BLaER1 (cell line): ENCODE results near the gene SLX4IP.

ENCODE experiments used
- H3K27ac ChIP-seq: shearing (Covaris generic); formaldehyde crosslinking; 2 replicates; pipeline ENCODE4 v1.8.1; 2022
- H3K27me3 ChIP-seq: shearing (Covaris generic); formaldehyde crosslinking; 2 replicates; pipeline ENCODE4 v1.8.1; 2022
- H3K36me3 ChIP-seq: shearing (Covaris generic); formaldehyde crosslinking; 2 replicates; pipeline ENCODE4 v1.8.1; 2022
- H3K4me1 ChIP-seq: shearing (Covaris generic); formaldehyde crosslinking; 2 replicates; pipeline ENCODE4 v1.8.1; 2022
- H3K4me2 ChIP-seq: shearing (Covaris generic); formaldehyde crosslinking; 2 replicates; pipeline ENCODE4 v1.8.1; 2022
- H3K4me3 ChIP-seq: shearing (Covaris generic); formaldehyde crosslinking; 2 replicates; pipeline ENCODE4 v1.8.1; 2022
- H3K9ac ChIP-seq: shearing (Covaris generic); formaldehyde crosslinking; 2 replicates; pipeline ENCODE4 v1.8.1; 2022
- H3K9me3 ChIP-seq: shearing (Covaris generic); formaldehyde crosslinking; 2 replicates; pipeline ENCODE4 v1.8.1; 2022
- H4K20me1 ChIP-seq: shearing (Covaris generic); formaldehyde crosslinking; 2 replicates; pipeline ENCODE4 v1.8.1; 2022
- Cebpa-rat ChIP-seq: shearing (Covaris generic); IDR thresholded peaks from 2 replicates; pipeline ENCODE4 v1.8.1; 2022

Gene SLX4IP

DNA sequence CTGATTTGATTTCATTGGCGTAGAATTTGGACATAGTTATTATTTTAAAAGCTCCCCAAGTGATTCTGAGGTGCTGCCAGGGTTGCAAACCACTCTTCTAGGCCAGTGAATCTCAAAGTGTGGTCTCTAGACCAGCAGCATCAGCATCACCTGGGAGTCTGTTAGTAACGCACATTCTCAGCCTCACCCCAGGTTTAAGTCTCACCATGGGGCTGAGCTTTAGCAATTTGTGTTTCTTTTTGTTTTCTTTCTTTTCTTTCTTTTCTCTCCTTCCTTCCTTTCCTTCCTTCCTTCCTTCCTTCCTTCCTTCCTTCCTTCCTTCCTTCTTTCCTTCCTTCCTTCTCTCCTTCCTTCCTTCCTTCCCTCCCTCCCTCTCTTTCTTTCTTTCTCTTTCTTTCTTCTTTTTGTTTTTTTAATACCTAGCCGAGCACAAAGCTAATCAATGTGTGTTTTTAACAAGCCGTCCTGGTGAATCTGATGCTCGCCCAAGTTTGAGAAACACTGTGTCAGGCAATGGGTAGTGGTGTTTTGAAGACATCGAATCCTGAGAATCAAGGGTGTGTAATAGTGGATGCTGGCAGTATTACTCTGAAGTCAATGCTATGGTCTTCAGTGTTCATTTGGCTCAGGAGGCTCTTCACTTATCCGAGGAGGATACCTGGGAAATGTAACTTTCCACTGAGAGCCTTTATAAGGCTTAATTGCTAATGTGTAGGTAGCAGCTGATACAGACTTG is 104.9 kb downstream of the SLX4IP start:
- Histone ChIP-seq H3K4me3 (no peak overlapping the region), H3K9ac (no peak overlapping the region), H3K4me1 (peaks cover 15% of the 10 kb centered on the region; the same call in 1 of the 2 replicates)

DNA sequence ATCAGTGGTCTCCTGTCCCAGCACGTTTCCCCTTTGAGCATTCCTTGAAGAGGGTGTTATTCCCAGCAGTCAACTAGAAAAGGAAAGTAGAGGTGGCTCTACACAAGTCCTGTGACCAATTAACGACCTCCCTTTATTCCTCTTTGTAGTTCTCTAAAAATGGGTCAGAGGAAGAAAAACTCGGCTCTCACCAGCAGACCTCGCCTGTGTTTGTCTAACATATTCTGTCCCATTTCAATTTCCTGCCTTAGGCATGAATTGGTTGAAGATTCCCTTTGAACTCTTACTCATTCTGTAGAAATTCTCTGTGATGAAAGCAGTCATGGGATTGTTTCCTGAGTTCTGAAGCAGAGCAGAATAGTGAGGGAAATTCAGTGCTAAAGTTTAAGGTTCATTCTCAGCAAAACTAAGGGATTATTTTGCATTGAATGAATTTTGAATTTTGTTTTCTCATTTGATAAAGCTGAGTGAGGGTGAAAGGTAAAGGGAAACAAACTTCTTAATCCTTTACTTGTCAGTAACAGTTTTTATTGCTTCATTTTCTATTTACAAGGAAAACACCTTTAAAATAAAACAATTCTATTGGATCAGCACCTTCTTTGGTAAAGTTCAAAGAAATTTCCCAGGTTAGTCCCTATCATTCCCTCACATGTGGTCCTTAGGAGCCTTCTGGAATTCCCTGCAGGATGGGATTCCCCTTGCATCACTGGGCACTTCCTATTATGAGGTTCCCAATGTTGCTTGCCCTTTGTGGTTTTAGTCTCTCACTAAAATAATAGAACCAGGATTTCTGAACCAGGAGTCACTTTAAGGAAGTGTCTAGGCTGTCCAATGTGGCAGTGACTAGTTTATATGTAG is 105.8 kb downstream of the SLX4IP start:
- no peak overlapping the region for H3K9ac ChIP-seq
- H4K20me1 ChIP-seq: no peaks in the 10 kb centered on the region
- no peaks in the 10 kb centered on the region for H3K36me3 ChIP-seq
- H3K27ac ChIP-seq: no peak overlapping the region
- peak overlapping the region; percentile 36 for H3K4me2 ChIP-seq
- no peak overlapping the region for H3K4me3 ChIP-seq
- TF ChIP-seq Cebpa-rat: no peak
- H3K9me3 ChIP-seq: no peaks in the 10 kb centered on the region
- H3K27me3 ChIP-seq: no peaks in the 10 kb centered on the region
- peaks cover 15% of the 10 kb centered on the region; the same call in 1 of the 2 replicates for H3K4me1 ChIP-seq

More for the DNA sequence above, 104.9 kb downstream of the SLX4IP start:
- H3K27ac ChIP-seq: no peak overlapping the region
- H3K27me3 ChIP-seq: no peaks in the 10 kb centered on the region
- H3K4me2 ChIP-seq: peak overlapping the region; percentile 36; the same call in 1 of the 2 replicates
- TF ChIP-seq Cebpa-rat: no peak
- no peaks in the 10 kb centered on the region for H3K36me3 ChIP-seq
- no peaks in the 10 kb centered on the region for H4K20me1 ChIP-seq
- H3K9me3 ChIP-seq: no peaks in the 10 kb centered on the region

DNA sequence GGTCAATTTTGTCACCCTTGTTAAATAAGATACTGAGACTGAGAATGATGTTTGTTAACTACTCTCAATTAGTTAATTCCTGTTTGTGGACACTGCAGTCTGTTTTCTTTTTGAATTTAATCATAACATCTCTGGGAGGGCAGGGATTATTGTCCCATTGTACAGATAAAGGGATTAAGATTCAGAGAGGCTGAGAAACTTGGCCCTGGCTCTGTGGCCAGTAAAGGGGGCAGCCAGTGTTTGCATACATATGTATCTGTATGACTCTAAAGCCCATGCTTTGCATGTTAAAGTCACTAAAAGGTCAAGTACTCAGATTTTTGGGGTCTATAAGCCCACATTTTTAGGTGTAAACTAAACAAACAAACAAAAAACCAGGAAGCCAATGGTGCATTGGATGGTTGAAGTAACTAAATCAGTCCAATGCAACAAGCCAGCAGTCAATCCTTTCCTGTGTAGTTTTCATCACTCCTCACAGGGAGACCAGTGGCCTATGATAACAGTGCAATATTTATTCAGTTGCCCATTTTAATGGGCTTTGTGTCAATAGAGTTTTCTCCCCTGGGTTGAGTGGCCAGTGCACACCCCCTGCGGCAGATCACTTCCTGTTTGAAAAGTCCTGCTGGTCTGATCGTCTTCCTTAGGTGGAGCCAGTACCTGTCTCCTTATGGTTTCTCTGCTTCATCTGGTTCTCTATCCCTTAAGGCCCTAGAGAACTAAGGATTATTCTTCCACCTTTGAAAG is 106.7 kb downstream of the SLX4IP start:
- TF ChIP-seq Cebpa-rat: no peak
- H3K4me2 ChIP-seq: no peak overlapping the region
- no peaks in the 10 kb centered on the region for H3K36me3 ChIP-seq
- peaks cover 15% of the 10 kb centered on the region; the same call in 1 of the 2 replicates for H3K4me1 ChIP-seq
- no peak overlapping the region for H3K9ac ChIP-seq
- H3K27ac ChIP-seq: no peak overlapping the region
- H3K9me3 ChIP-seq: no peaks in the 10 kb centered on the region
- no peaks in the 10 kb centered on the region for H3K27me3 ChIP-seq
- no peaks in the 10 kb centered on the region for H4K20me1 ChIP-seq
- no peak overlapping the region for H3K4me3 ChIP-seq

DNA sequence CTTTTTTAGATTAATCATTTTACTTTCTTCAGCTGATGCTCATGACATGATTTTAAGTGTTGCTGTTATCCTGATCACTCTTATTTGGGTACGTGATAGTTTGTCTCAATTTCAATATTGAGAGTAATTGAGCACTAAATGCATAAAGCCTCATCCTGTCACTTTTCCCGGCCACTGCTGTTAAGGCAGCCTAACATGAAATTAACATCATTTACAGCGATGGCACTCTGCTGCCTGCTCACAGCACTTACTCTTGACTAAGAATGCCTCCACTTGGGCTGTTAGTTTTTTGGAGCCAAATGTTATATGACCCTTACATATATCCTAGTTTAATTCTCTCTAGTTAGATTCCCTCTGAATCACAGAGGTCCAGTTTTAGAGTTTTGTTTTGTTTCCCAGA is 107.3 kb downstream of the SLX4IP start:
- H3K4me1 ChIP-seq: peaks cover 15% of the 10 kb centered on the region; the same call in 1 of the 2 replicates
- no peak overlapping the region for H3K27ac ChIP-seq
- no peak overlapping the region for H3K9ac ChIP-seq
- TF ChIP-seq Cebpa-rat: no peak
- no peaks in the 10 kb centered on the region for H3K36me3 ChIP-seq
- no peak overlapping the region for H3K4me3 ChIP-seq
- no peaks in the 10 kb centered on the region for H3K27me3 ChIP-seq
- H4K20me1 ChIP-seq: no peaks in the 10 kb centered on the region
- H3K9me3 ChIP-seq: no peaks in the 10 kb centered on the region
- H3K4me2 ChIP-seq: no peak overlapping the region

DNA sequence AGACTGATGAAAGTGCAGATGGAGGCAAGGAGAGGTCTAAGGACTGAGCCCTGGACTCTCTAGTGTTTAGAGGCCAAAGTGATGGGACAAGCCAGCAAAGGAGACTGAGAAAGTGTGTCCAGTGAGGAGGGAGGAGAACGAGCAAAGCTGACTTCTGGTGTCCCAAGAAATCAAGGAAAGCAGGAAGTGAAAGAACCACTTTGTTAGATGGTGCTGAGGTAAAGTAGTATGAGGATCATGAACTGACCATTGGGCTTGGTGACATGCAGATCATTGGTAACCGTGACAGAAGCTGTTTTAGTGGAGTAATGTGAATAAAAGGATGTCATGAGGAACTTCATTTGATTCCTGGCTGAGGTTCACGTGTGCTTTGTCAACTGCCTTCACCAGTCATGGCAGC is 108.4 kb downstream of the SLX4IP start:
- Histone ChIP-seq H3K36me3 (no peaks in the 10 kb centered on the region), H3K27ac (no peak overlapping the region), H3K9me3 (no peaks in the 10 kb centered on the region), H3K4me2 (no peak overlapping the region), H3K4me3 (no peak overlapping the region), H3K27me3 (no peaks in the 10 kb centered on the region), H4K20me1 (no peaks in the 10 kb centered on the region), H3K9ac (no peak overlapping the region), H3K4me1 (peaks cover 15% of the 10 kb centered on the region; the same call in 1 of the 2 replicates)
- TF ChIP-seq Cebpa-rat: no peak

DNA sequence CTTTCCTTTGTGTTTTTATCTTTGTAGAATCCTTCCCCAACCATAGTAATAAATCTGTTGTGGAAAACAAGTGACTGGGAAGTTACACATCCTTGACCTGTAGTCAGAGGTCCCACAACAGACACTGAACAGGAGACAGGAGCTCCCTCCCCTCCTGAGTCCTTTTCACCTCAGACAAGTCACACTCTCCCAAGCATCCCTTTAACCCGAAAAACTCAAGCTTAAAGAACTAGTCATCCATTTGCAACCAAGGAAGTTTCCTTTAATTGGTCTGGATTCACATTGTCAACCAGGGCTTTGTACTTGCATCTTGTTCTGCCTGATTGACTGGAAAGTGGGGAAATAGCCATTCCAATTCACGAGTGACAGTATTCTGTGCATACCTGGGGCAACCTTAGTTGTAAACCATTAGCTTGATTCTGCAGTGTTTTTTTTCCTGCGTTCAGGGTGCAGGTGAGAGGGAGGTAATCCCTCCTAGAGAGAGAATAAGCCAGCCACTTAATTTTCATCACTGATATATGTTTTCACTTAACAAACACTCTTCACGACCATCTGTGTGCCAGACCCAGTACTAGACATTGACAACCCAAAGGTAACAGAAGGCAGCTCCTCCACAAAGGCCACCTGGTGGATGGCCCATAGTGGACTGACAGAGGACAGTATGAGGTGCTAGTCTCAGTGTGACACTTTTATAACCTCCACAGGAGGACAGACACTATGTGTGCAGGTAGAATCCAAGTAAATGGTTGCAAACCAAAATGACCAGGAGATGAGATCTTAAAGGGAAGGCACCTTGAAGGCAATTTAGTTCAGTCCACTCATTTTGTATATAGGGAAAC is 112.4 kb downstream of the SLX4IP start:
- 0 out of 2 replicates have a peak, but pooled peaks cover 14% of the 10 kb centered on the region for H4K20me1 ChIP-seq
- H3K4me1 ChIP-seq: peaks cover 13% of the 10 kb centered on the region; the same call in 1 of the 2 replicates
- no peaks in the 10 kb centered on the region for H3K36me3 ChIP-seq
- no peak overlapping the region for H3K9ac ChIP-seq
- no peaks in the 10 kb centered on the region for H3K27me3 ChIP-seq
- no peak overlapping the region for H3K27ac ChIP-seq
- TF ChIP-seq Cebpa-rat: no peak
- no peaks in the 10 kb centered on the region for H3K9me3 ChIP-seq
- H3K4me2 ChIP-seq: no peak overlapping the region
- no peak overlapping the region for H3K4me3 ChIP-seq

DNA sequence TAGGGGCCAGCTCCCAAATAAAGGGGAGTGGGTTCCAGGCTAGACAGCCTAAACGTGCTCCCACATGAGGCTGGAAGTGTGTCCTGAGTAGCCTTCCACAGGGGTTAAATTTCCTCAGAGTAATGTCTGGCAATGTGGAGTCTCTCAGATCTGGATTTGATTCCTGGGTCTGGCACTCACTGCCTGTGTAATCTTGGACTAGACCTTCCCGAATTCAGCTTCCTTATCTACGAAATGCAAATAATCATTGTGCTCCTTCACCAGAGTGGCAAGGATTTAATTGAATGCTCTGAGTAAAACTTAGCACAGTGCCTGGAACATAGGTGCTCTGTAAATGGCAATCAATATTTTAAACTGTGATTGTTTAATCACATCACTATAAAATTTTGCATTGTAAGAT is 114.4 kb downstream of the SLX4IP start:
- Histone ChIP-seq H4K20me1 (peaks cover 22% of the 10 kb centered on the region; the same call in 1 of the 2 replicates), H3K4me2 (no peak overlapping the region), H3K9ac (no peak overlapping the region), H3K4me1 (peaks cover 26% of the 10 kb centered on the region), H3K36me3 (no peaks in the 10 kb centered on the region), H3K4me3 (no peak overlapping the region), H3K27ac (no peak overlapping the region), H3K27me3 (no peaks in the 10 kb centered on the region), H3K9me3 (no peaks in the 10 kb centered on the region)
- TF ChIP-seq Cebpa-rat: no peak

DNA sequence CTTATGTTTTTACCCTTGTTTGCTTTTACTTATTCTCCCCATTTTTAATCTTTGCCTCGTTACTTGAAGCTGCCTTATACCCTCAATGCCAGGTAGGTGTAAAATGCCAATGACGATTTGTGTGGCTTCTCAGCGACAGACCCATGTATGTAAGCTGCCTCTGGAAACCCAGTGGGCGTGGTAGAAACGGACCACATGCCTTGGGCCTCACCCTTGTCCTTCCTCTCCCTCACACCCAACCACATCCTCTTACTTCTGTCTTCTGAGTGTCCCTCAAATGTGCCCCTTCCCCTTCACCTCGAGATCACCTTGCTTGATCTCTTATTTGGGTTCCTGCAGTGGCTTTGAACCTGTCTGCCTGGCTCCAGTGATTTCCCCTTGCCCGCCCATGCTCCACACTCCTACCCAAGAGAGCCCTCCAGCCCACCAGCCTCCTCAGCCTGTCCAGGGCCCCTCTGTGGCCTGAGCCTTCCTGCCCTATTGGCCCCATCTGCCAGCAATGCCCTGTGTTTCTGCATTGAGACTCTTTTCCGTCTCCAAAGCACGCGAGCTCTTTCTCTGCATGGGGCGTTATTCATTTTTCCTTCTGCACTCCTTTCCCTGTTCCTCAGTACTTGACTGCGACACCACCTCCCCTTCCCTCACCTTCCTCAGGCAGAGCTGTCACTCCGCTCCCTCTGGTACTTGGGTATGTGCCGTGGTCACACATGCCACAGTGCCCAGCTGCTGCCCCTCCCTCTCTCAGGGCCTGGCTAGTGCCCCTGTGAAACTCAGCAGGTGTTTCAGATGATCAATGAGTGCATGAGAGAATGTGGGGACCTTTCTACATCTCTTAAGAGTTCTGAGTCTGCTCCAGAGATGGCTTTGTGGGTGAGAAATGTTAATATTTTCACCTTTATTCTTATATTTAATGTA is 115.4 kb downstream of the SLX4IP start:
- Histone ChIP-seq H3K4me1 (peaks cover 30% of the 10 kb centered on the region), H3K36me3 (no peaks in the 10 kb centered on the region)

More for the DNA sequence above, 115.4 kb downstream of the SLX4IP start:
- Histone ChIP-seq H3K4me2 (0 out of 2 replicates have a peak overlapping the region, but pooled peaks have one; percentile 12), H3K9ac (no peak overlapping the region), H3K9me3 (no peaks in the 10 kb centered on the region), H3K27ac (no peak overlapping the region), H3K27me3 (no peaks in the 10 kb centered on the region), H3K4me3 (no peak overlapping the region), H4K20me1 (peaks cover 27% of the 10 kb centered on the region; the same call in 1 of the 2 replicates)
- no peak for TF ChIP-seq Cebpa-rat
